Measurements from ENCODE around the gene HIPK2.

GRCh38 chr7:139669106-139670061 lies 108.4 kb downstream of the HIPK2 start:
- TF ChIP-seq CTCF (IDR thresholded peaks at IDR 0.05) (no peak), POLR2A (IDR thresholded peaks at IDR 0.05) (no peak)
